Endothelial cell of umbilical vein (primary cell): Measurements from ENCODE around the gene BTG1. TPM values are rescaled to one million over a fixed set of nuclear protein-coding genes. Genes with fewer than 3 reads are reported as not detected.

Experiments
- BruUV-seq: library from RNA; stranded (reverse); fragments of 400-500 nt; replicated peaks from 2 replicates; lab custom pipeline; 2021; lab: Mats Ljungman, UMichigan
- CTCF ChIA-PET: fragments of 300-600, 350-600 bp; sonication (Branson Sonifier 250); formaldehyde crosslinking; loops from one replicate; lab custom pipeline; 2021; ENCODE audit warnings: antibody characterized with exemption, inconsistent platforms; lab: Charles Lee
- POLR2A ChIA-PET: fragments of 300-600, 350-600 bp; sonication (Branson Sonifier 250); formaldehyde crosslinking; loops from one replicate; lab custom pipeline; 2021; ENCODE audit warnings: antibody characterized with exemption, inconsistent platforms; lab: Charles Lee
- DNase-seq: peaks from one replicate; pipeline ENCODE4 v3.0.0-alpha.2; 2011; ENCODE audit warnings: low read depth, low spot score
- FAIRE-seq: peaks from 2 replicates; lab custom pipeline; 2011; peaks lifted over from hg19 to GRCh38; lab: Jason Lieb, UNC
- H2AFZ ChIP-seq: 2 replicates; pipeline ENCODE4 v1.6.0; 2012; ENCODE audit warnings: low read depth, low read length, control low read depth, inconsistent platforms
- H3K27ac ChIP-seq: 2 replicates; pipeline ENCODE4 v1.5.1; 2011; ENCODE audit warnings: low read depth, mild to moderate bottlenecking, control low read depth, low read length, moderate library complexity; ENCODE audit not compliant: insufficient read depth
- H3K27me3 ChIP-seq, 2 experiments: 2 replicates each; pipeline versions ENCODE4 v1.6.0 to v1.6.1; 2011; ENCODE audit warnings: low read length in 2 of 2, mixed read lengths in 1 of 2; ENCODE audit not compliant: control insufficient read depth in 2 of 2, insufficient read depth in 2 of 2
- H3K36me3 ChIP-seq, 2 experiments: 2 replicates in 1 of 2; 3 replicates in 1 of 2; pipeline ENCODE4 v1.5.1; 2011; ENCODE audit warnings: low read length in 2 of 2, mild to moderate bottlenecking in 1 of 2, moderate library complexity in 1 of 2; ENCODE audit not compliant: control insufficient read depth in 2 of 2, insufficient read depth in 2 of 2; ENCODE audit errors: extremely low read depth in 1 of 2
- H3K4me1 ChIP-seq: 3 replicates; pipeline ENCODE4 v1.5.1; 2011; ENCODE audit warnings: mild to moderate bottlenecking, low read length; ENCODE audit not compliant: control insufficient read depth, insufficient read depth; ENCODE audit errors: extremely low read depth
- H3K4me2 ChIP-seq: 2 replicates; pipeline ENCODE4 v1.6.1; 2011; ENCODE audit warnings: low read length, control low read depth, mixed read lengths; ENCODE audit not compliant: insufficient read depth
- H3K4me3 ChIP-seq, 3 experiments: fragments of 200-600 bp in 1 of 3; sonication (generic), shearing (Covaris generic) in 1 of 3; replicated peaks in 1 of 3; 2 replicates each; pipeline ENCODE4 v1.5.1; 2011 to 2016; ENCODE audit warnings: control low read depth in 3 of 3, low read length in 3 of 3, mild to moderate bottlenecking in 2 of 3, inconsistent platforms in 1 of 3, low read depth in 1 of 3, moderate library complexity in 1 of 3; ENCODE audit not compliant: insufficient read depth in 1 of 3
- H3K79me2 ChIP-seq: 2 replicates; pipeline ENCODE4 v1.6.0; 2012; ENCODE audit warnings: low read length, inconsistent platforms; ENCODE audit not compliant: control insufficient read depth, insufficient read depth
- H3K9ac ChIP-seq: replicated peaks from 2 replicates; pipeline ENCODE3; 2011; ENCODE audit warnings: low read length, control low read depth; ENCODE audit not compliant: insufficient read depth; ENCODE audit errors: extremely low read depth
- H3K9me1 ChIP-seq: replicated peaks from 3 replicates; pipeline ENCODE4 v1.6.0; 2011; ENCODE audit warnings: mild to moderate bottlenecking, low read length; ENCODE audit not compliant: control insufficient read depth, insufficient read depth; ENCODE audit errors: extremely low read depth
- H3K9me3 ChIP-seq: replicated peaks from 2 replicates; pipeline ENCODE4 v1.5.1; 2012; ENCODE audit warnings: low read length, inconsistent platforms; ENCODE audit not compliant: control insufficient read depth, insufficient read depth
- H4K20me1 ChIP-seq: replicated peaks from 2 replicates; pipeline ENCODE3; 2011; ENCODE audit warnings: mild to moderate bottlenecking, low read length; ENCODE audit not compliant: control insufficient read depth, insufficient read depth; ENCODE audit errors: extremely low read depth
- CTCF ChIP-seq, 2 donors: IDR thresholded peaks; 1 replicate in 1 of 2; 2 replicates in 1 of 2; pipeline ENCODE4 v1.5.1; 2011; ENCODE audit warnings: low read length in 2 of 2, mild to moderate bottlenecking in 2 of 2, moderate library complexity in 2 of 2, control low read depth in 1 of 2, inconsistent platforms in 1 of 2, low read depth in 1 of 2; ENCODE audit not compliant: insufficient read depth in 1 of 2; ENCODE audit errors: extremely low read depth in 1 of 2
- EZH2 ChIP-seq: IDR thresholded peaks from 2 replicates; pipeline ENCODE4 v1.6.1; 2012; ENCODE audit warnings: borderline replicate concordance, low read depth, mild to moderate bottlenecking, moderate library complexity, low read length, inconsistent platforms; ENCODE audit not compliant: severe bottlenecking
- FOS ChIP-seq: IDR thresholded peaks from 2 replicates; pipeline ENCODE4 v1.6.1; 2011; ENCODE audit warnings: mild to moderate bottlenecking, low read length, moderate library complexity, borderline replicate concordance; ENCODE audit not compliant: insufficient read depth
- GATA2 ChIP-seq: IDR thresholded peaks from 2 replicates; pipeline ENCODE4 v1.7.0; 2011; ENCODE audit warnings: low read depth, mild to moderate bottlenecking, moderate library complexity, mixed read lengths, low read length; ENCODE audit not compliant: insufficient read length, insufficient read depth
- JUN ChIP-seq: IDR thresholded peaks from 2 replicates; pipeline ENCODE4 v1.6.1; 2011; ENCODE audit warnings: borderline replicate concordance, low read depth; ENCODE audit not compliant: insufficient read length, insufficient read depth
- MYC ChIP-seq: IDR thresholded peaks from one replicate; pipeline ENCODE4 v1.6.1; 2011; ENCODE audit warnings: mild to moderate bottlenecking, low read depth, low read length
- POLR2A ChIP-seq: IDR thresholded peaks from 2 replicates; pipeline ENCODE4 v1.6.1; 2012; ENCODE audit warnings: low read depth, mild to moderate bottlenecking, control low read depth, low read length
- POLR2AphosphoS5 ChIP-seq: IDR thresholded peaks from 2 replicates; pipeline ENCODE4 v1.6.1; 2012; ENCODE audit warnings: low read depth, mild to moderate bottlenecking, control low read depth, low read length, moderate library complexity; ENCODE audit not compliant: insufficient read depth
- dilution Hi-C: fragments of 300-500 bp; cut with MboI; formaldehyde crosslinking; loops from one replicate; pipeline ENCODE4 v1.15.0; 2019; ENCODE audit warnings: low sequenced_read_pairs; ENCODE audit not compliant: extremely low pct_ligation_motif_present
- intact Hi-C: fragments of 100-400 bp; cut with micrococcal nuclease; formaldehyde crosslinking; loops from one replicate; pipeline ENCODE4 v1.10.0; 2022
- polyA plus RNA-seq, 4 experiments: library from polyadenylated mRNA; depleted of rRNA in 3 of 4; stranded (reverse) in 3 of 4; unstranded in 1 of 4; fragments of >200 nt; gene quantifications; 2 replicates each; pipeline versions ENCODE4 v1.2.1 to v1.2.3, GENCODE V29; 2011 to 2012; ENCODE audit warnings: missing spikeins in 1 of 4
- total RNA-seq: library from RNA; stranded (reverse); gene quantifications from 2 replicates; pipeline ENCODE4 v1.2.3, GENCODE V29; 2021
- TF ChIP-seq, protein P1 (sequence below): IDR thresholded peaks from 2 replicates; pipeline ENCODE4 v1.6.1; 2011; ENCODE audit not compliant: insufficient read depth, insufficient read length

Gene BTG1
- total and polyA plus RNA-seq, 2 donors (not counting 3 experiments of a cell fraction or from before 2014, with no cell fraction given) = 42.8 to 104 TPM

- peak; percentile 48 for DNase-seq
- no peak overlapping the region for H2AFZ ChIP-seq
- CTCF ChIA-PET = no interaction called here
- peaks cover 95% of the 10 kb centered on the region for H3K79me2 ChIP-seq
- intact Hi-C loops = loop anchor here (5.0 kb wide), 1 partner anchor 212 kb away; no protein-coding TSS in a partner anchor
- no peaks in the 10 kb centered on the region for H3K9me3 ChIP-seq
- peak overlapping the region; percentile 89 for H3K9ac ChIP-seq
- no peak overlapping the region for H3K27ac ChIP-seq
- H3K4me1 ChIP-seq = peaks cover 61% of the 10 kb centered on the region
- POLR2A ChIA-PET = no interaction called here
- no peaks in the 10 kb centered on the region for H3K27me3 ChIP-seq
- no TSS peak for BruUV-seq
- FAIRE-seq = no peak
- H3K4me2 ChIP-seq = peak overlapping the region; percentile 96
- H3K36me3 ChIP-seq = peaks cover 0 to 12% of the 10 kb centered on the region in 2 experiments
- H4K20me1 ChIP-seq = peaks cover 6% of the 10 kb centered on the region
- peak overlapping the region; percentile 53 to 86 (median 85) for H3K4me3 ChIP-seq
- H3K9me1 ChIP-seq = no peaks in the 10 kb centered on the region
- TF ChIP-seq EZH2 (no peak), FOS (peak; percentile 53)
- dilution Hi-C loops = no loop called here
These were observed 6.0 kb downstream of the BTG1 start for GRCh38 chr12:92139634-92140150.

GRCh38 chr12:92138626-92139025 is 7.0 kb downstream of the BTG1 start:
- Histone ChIP-seq H3K9me3 (no peaks in the 10 kb centered on the region), H2AFZ (no peak overlapping the region), H3K4me1 (peaks cover 70% of the 10 kb centered on the region), H3K79me2 (peaks cover 95% of the 10 kb centered on the region), H4K20me1 (peaks cover 6% of the 10 kb centered on the region), H3K4me2 (peak overlapping the region; percentile 96), H3K9ac (no peak overlapping the region), H3K4me3 (peak overlapping the region in 2 of 3 experiments; percentile 10 to 12), H3K36me3 (peaks cover 0 to 12% of the 10 kb centered on the region in 2 experiments), H3K9me1 (no peaks in the 10 kb centered on the region), H3K27me3 (no peaks in the 10 kb centered on the region), H3K27ac (no peak overlapping the region)
- POLR2A ChIA-PET = no interaction called here
- DNase-seq = no peak
- intact Hi-C loops (no loop called here), dilution Hi-C loops (no loop called here)
- no TSS peak for BruUV-seq
- CTCF ChIA-PET = interaction anchor here (0.9 to 2.7 kb wide), 3 partner anchors 152 to 757 kb away, joined by 3 to 28 read pairs (median 4); no protein-coding TSS in a partner anchor
- FAIRE-seq = no peak
- TF ChIP-seq MYC (no peak), FOS (no peak), CTCF (IDR thresholded peaks at IDR 0.05; ENCODE audit: extremely low read depth in 1 of 2, insufficient read depth in 1 of 2, low read depth in 1 of 2, low read length in 2 of 2) (no peak), POLR2AphosphoS5 (no peak), EZH2 (no peak), JUN (no peak), GATA2 (no peak), POLR2A (no peak)
- TF ChIP-seq, protein P1, sequence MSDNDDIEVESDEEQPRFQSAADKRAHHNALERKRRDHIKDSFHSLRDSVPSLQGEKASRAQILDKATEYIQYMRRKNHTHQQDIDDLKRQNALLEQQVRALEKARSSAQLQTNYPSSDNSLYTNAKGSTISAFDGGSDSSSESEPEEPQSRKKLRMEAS = no peak
